PC-3 (cell line): ENCODE measurements around the gene SLC38A8.

ENCODE experiments used
- EZH2phosphoT487 ChIP-seq: fragments of 300-600 bp; sonication (generic); IDR thresholded peaks from 2 replicates; pipeline ENCODE4 v1.6.1; 2018; ENCODE audit warnings: mild to moderate bottlenecking, antibody characterized with exemption, low read length, borderline replicate concordance
- TF ChIP-seq, protein P1 (sequence below): fragments of 300-600 bp; sonication (generic); conservative IDR thresholded peaks from 2 replicates; pipeline ENCODE4 v1.5.1; 2017; ENCODE audit warnings: antibody characterized with exemption, low read depth, mild to moderate bottlenecking, low read length

GRCh38 chr16:83963277-83964119 is 79.1 kb downstream of the SLC38A8 start:
- TF ChIP-seq, protein P1, sequence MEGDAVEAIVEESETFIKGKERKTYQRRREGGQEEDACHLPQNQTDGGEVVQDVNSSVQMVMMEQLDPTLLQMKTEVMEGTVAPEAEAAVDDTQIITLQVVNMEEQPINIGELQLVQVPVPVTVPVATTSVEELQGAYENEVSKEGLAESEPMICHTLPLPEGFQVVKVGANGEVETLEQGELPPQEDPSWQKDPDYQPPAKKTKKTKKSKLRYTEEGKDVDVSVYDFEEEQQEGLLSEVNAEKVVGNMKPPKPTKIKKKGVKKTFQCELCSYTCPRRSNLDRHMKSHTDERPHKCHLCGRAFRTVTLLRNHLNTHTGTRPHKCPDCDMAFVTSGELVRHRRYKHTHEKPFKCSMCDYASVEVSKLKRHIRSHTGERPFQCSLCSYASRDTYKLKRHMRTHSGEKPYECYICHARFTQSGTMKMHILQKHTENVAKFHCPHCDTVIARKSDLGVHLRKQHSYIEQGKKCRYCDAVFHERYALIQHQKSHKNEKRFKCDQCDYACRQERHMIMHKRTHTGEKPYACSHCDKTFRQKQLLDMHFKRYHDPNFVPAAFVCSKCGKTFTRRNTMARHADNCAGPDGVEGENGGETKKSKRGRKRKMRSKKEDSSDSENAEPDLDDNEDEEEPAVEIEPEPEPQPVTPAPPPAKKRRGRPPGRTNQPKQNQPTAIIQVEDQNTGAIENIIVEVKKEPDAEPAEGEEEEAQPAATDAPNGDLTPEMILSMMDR, result no peak
- TF ChIP-seq EZH2phosphoT487, result no peak
